ENCODE measurements around the gene PDSS2.

PDSS2 gene

DNA sequence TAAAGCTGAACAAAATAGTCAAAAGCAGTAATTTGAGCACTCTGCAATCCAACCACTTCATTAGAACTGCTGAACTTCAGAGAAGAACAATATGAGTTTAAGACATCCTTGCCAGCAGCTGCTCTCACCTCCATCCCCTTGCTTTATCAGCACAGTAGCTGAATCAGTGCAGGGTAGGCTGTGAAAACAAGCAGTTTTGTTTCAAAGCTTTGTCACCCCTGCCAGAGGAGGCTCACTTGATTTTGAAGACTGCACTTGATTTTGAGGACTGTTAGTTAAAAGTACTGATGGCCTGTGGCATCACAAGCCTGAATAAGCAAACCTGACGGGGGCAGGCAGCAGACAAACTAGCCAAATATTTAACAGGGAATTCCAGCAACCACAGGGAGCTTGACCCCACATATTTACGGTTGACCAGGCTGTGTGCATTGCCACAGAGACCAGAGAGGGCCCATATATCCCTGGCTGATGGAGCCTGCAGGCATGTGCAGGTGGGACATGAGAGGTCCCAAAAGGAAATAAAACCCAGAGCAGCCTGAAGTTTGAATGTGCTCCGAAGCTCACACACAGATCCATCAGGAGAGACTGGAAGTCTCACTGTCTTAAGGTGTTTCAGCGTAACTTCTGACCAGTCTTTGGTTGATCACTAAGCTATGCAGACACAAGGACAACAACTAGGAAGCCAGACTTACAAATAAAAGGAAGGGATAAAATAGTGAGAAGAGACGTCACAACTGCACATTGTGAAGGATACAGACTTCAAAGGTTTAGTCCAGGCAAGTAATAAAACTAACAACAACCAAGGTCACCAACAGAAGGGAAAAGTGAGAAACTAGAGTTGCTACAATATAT is 97.4 kb downstream of the PDSS2 start:
- DNase-seq (ENCODE audit: low read depth) = no peak

DNA sequence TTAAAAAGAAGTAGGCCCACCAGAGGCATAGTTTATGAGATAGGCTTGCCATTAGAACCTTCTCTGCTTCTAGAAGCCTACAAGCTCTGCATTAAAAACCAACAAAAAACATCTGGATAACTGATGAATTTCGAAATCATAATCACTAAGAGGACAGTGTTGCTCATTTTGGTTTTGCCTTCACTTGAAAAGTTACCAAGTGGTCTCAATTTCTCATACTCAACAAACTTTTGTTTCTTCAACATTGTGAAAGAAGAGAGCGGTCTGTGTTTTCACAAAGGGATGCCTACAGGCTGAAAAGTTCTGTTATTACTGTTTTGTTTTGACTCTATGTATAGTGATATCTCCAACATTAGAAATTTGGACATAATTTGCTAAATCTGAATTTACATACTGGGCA is 98.9 kb downstream of the PDSS2 start:
- DNase-seq (ENCODE audit: low read depth) = no peak

GRCh38 chr6:107357842-107358241 is 101.5 kb downstream of the PDSS2 start:
- DNase-seq (ENCODE audit: low read depth) = no peak

DNA sequence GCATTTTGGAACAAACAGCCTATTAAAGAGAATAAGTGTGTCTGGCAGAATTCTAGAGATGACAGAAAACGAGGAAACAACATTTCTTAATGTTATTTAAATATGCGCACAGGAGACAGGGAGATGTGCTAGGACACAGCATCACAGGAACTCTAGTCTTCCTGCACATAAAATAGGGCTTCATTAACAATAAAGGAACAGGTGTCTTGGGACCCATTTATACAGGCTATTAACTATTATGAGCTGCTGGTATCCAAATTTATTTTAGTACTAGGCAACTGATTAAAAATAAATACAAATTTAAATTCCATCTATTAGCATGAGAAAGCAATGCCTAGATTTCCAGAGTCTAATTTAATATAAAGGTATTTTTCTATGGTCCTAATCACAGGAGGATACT is 102.3 kb downstream of the PDSS2 start:
- DNase-seq (ENCODE audit: low read depth) = no peak

DNA sequence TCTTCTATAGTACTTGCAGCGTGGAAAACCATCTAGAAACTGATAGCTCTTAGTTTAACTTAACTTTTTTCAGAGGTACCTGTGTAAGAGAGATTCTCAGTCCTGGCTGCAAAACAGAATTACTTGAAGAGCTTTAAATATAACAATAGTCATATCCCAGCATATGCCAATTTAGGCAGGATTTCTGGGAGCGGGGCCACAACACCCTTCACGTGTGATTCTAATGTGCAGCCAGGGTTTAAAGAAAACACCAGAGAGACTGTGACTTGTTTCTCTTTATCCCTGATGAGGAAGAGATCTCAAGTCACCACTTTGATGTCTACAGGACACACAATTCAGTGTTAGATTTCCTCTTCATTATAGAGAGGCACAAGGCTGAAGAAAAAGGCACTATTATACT is 103.7 kb downstream of the PDSS2 start:
- DNase-seq (ENCODE audit: low read depth) = no peak

DNA sequence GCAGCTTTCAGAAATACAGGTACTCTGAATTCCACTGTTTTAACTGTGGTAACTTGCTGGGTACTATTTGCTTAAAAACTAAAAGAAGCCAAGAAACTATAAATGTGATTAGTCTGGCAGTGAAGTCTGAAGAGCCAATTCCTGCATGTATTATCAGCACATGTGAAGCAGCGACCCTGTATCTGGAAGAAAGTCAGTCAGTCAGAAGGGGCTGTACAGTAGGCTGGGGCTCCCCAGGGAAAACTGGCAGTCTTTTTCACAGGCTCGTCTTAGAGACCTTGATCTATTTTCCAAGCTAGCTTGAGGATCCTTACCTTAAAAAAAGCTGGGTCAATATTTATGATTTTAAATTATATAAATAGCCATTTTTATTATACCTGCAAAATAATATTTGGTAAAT is 104.9 kb downstream of the PDSS2 start:
- no peak for DNase-seq (ENCODE audit: low read depth)

DNA sequence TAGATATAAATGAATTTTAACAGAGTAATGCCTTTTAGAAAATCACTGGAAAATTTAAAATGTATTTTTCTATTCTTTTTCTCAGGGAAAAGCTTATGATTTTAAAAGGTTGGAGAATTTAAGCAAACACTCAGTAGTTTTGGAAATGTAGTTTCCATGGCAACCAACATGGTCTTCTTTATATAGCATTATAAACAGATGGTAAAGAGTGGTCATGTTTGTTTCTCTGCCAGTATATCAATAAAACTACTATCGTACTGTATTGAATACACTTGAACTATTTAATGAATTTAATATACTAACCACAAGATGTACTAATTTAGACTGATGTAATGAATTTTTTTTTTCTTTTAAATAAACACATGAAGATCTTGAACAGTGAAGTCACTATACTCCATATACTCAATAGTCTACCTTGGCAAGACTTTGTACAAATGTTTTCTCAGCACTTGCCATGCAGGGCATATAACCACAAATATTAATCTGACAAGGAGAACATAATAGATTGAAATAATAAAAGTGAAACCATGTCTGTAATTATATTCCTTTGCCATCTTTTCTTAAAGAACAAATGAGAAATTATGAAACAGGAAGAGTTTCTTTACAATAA is 105.5 kb downstream of the PDSS2 start:
- DNase-seq (ENCODE audit: low read depth) = no peak

DNA sequence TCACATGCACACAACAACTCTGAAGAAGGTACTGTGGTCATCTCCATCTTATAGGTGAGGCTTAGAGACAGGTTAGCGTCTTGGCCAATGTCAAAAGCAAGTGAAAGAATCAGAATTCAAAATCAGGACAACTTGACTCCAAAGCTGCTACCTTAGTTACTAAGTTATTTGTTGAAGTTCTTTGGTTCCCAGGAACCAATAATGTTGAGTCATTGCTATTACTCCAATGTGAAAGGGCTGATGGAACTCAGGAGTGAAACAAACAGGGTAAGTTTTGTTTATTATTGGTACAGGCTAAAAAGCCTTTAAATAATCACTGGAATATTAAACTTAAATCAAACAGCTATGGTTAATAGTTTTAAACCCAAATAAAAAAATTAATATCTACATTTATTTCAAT is 111.1 kb downstream of the PDSS2 start:
- DNase-seq (ENCODE audit: low read depth) = no peak

GRCh38 chr6:107345393-107345792 is 114.0 kb downstream of the PDSS2 start:
- no peak for DNase-seq (ENCODE audit: low read depth)

GRCh38 chr6:107344981-107345380 is 114.4 kb downstream of the PDSS2 start:
- DNase-seq (ENCODE audit: low read depth) = no peak

DNA sequence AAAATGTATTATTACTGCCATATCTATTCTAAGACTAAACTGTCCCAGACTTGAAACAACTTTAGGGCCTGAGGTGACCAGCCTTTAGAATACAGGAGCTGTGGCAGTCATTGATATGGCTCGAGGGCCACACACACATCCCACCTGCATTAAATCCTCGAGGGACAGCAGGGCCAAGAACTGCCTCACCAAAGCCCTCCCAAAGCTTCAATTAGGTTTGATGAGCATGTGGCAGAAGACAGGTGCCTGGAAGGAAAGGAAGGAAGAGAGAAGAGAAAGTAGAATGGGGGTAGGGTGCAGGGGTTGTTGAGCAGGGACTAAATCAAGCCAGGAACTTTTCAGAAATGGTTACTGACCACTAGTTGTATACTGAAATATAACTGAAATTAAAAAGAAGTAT is 115.0 kb downstream of the PDSS2 start:
- no peak for DNase-seq (ENCODE audit: low read depth)

DNA sequence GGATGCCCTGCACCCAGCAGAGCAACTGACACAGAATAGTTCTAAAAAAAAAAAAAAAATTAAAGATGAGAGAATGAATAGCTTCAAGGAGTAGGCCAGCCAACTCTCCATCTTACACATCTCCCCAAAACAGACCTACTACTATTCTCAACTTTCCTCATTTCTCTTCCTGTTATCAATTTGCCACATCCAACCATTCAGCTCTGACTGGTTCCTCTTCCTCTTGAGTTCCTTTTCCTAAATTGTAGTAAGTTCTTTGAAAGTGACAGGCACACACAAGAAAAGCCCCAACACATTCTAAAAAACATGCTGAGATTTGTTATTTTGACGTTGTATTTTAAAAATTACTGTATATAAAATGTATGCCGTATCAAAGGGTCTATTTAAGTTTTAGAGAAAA is 117.2 kb downstream of the PDSS2 start:
- DNase-seq (ENCODE audit: low read depth) = no peak

DNA sequence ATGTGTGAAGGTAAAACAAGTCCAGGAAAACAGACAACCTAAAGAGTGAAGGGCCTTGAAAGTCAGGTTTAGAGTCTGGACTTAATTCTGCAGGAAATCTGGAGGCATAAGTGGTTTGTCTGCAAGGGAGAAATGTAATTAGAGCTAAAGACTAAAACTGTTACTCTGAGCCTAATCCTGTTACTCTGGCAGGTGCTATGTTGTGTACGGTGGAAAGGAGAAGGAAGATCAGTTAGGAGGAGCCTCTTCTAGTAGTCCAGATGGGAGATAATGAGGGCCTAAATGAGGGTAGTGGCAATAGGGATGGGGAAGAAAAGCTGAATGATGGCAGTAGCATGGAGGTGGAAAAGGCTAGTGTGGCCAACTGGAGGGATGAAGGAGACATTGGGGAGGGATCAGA is 118.5 kb downstream of the PDSS2 start:
- no peak for DNase-seq (ENCODE audit: low read depth)

DNA sequence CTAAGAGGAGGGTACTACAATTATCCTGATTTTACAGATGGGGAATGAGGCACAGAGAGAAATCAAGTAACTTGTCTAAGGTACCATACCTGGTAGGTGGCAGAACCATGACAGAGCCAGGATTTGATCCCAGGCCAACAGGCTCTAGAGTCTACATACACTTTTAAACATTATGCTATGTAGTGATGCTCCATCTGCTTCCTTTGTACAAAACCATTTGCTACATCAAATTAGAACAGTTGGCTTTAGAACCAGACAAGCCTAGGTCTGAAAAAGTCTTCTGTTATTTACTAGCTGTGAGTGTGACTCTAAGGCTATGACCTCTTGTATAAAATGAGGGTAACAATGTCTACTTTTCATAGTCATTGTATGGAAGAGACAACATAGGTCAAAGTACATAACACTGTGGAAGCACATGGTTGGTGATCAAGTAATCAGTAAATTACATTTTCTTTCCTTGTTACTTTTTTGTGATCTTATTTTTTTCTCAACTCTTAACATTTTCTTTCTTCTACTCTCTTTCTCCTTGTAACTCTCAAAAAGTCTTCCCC is 122.1 kb downstream of the PDSS2 start:
- DNase-seq (ENCODE audit: low read depth) = no peak

DNA sequence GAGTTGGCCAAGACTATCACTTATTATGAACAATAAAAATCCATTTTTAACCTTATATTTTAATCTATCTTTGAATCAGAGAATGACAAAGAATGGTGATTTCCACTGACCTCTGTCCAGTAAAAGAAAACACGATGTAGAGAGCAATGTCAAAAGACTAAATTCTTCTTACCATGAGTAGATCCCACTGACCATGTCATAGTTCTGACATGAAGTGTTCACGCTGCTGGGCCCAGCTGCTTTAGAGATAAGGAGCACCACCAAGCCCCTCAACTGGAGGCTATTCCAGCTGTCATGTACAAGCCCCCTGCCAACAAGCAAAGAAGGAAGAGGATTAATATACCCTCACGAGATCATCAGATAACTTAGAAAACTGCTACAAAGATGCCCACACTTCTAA is 125.3 kb downstream of the PDSS2 start:
- DNase-seq (ENCODE audit: low read depth) = no peak

- no peak for DNase-seq (ENCODE audit: low read depth)
These were observed 125.9 kb downstream of the PDSS2 start for GRCh38 chr6:107333491-107333890.

GRCh38 chr6:107331409-107332386 is 127.7 kb downstream of the PDSS2 start:
- DNase-seq (ENCODE audit: low read depth) = no peak

DNA sequence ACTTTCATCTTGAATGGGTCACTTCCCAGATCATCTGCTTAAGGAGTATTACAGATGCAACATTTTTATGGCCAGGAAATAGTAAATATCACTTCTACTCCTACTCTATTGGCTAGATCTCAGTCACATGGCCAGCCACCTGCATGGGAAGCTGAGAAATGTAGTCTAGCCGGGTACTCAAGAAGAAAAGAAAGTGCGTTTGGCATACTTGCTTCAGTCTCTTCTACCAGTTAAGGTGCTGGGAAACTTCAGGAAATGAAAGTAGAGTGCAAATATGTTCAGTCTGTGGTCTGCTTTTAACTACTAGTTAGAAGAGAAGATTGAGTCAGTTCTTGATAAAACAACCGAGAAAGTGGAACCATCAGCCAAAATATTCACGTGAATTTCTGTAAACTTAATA is 129.2 kb downstream of the PDSS2 start:
- no peak for DNase-seq (ENCODE audit: low read depth)

DNA sequence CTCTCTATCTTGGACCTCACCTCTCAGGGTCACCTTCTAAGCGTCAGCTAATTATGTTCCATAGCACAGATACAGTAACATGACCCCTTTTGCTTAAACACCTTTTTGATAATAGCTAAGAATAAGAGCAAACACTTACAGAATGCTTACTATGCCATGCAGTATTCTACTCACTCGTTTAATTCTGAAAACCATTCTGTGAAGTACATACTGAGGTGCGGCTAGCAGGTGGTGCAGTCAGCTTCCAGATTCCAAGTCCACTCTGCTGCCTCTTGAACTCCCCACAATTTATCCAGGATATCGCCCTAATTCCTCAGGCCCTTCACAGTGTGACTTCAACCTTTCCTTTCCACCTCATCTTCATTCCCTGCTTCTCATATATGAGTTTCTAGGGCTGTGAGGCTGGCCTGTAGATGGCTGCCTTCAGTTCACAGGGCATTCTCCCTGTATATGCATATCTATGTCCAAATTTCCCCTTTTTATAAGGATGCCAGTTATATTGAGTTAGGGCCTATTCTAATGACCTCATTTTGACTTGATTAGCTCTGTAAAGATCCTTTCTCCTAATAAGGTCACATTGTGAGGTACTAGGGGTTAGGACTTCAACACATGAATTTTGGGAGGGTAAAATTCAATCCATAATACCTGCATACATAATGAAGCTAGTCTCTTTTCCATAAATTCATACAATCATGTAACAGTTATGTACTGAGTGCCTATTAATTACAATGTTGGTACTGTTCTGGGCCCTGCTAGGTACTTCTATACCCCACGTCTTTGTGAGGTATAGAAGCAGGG is 130.1 kb downstream of the PDSS2 start:
- no peak for DNase-seq (ENCODE audit: low read depth)

DNA sequence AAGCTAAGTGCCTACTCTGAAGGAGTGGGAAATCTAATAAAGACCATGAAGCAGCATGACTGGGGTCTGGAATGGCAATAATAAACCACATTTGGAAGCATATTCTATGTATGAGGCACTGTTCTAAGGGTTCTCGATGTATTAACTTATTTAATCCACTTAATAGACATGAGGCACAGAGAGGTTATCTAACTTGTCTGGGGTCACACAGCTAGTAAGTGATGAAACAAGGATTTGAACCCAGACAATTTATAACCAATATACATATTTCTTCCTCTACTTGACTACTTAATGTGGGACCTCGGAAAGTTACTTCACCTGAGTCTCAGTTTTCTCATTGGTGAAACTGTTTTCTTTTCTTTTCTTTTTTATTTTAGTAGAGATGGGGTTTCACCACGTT is 131.3 kb downstream of the PDSS2 start:
- DNase-seq (ENCODE audit: low read depth) = no peak

DNA sequence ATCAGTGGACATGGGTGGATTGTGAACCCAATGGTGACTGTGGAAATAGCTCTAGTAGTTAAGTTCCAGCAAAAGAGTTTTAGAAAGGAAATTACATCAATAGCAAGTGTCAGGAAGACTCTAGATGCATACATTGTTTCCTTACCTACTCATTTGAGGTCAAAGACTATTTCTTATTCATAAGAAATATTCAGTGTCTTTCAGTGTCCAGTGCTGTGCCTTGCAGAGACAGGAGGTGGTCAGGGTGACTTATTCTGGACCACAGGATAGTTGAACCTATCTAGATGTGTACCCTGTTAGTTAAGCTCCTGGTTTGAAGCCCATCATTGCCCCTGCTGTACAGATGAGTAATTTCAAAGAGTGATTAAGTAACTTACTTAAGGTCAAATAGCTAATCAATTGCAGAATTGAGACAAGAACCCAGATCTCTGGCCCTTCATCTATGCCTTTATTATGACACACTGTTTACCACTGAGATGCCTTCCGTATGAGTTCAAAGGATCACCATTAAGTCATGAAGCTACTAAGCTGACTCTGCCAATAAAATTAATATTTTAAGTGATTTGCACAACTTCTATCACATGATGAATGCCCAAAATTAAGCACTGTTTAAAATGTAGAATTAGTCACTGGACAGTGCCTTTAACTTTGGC is 136.1 kb downstream of the PDSS2 start:
- no peak for DNase-seq (ENCODE audit: low read depth)
